HG03342 (cell line): ENCODE data around the gene RECK.
"Not testable (repeated sequence)": the region's sequence is repeated elsewhere in the genome, so short reads cannot be mapped to it uniquely, and the experiment has no call there.

Source experiments
- ATAC-seq: cut with Tn5 transposase; IDR thresholded peaks from one replicate; pipeline ENCODE4 v1.9.1; 2021; ENCODE audit warnings: mild to moderate bottlenecking, moderate library complexity; ENCODE audit not compliant: unreplicated experiment

The RECK gene

GRCh38 chr9:36063804-36064447, 27.2 kb downstream of the RECK start:
- no peak for ATAC-seq

- no peak for ATAC-seq
Observed at GRCh38 chr9:36064448-36065037, 27.8 kb downstream of the RECK start.

GRCh38 chr9:36074055-36074454, 37.3 kb downstream of the RECK start:
- ATAC-seq: no peak

GRCh38 chr9:36074870-36075532, 38.3 kb downstream of the RECK start:
- ATAC-seq: no peak

GRCh38 chr9:36078051-36078450, 41.3 kb downstream of the RECK start:
- ATAC-seq: no peak

- no peak for ATAC-seq
Observed at GRCh38 chr9:36080519-36080918, 43.8 kb downstream of the RECK start.

- no peak for ATAC-seq
Observed at GRCh38 chr9:36082931-36083330, 46.2 kb downstream of the RECK start.

- ATAC-seq: no peak
Observed at GRCh38 chr9:36086442-36086841, 49.7 kb downstream of the RECK start.

GRCh38 chr9:36087054-36087453, 50.3 kb downstream of the RECK start:
- not testable (repeated sequence) for ATAC-seq

- ATAC-seq: no peak
Observed at GRCh38 chr9:36088020-36088419, 51.3 kb downstream of the RECK start.

GRCh38 chr9:36091026-36091953, 54.6 kb downstream of the RECK start:
- ATAC-seq: no peak

GRCh38 chr9:36092014-36092413, 55.3 kb downstream of the RECK start:
- ATAC-seq: no peak

GRCh38 chr9:36092509-36093215, 55.9 kb downstream of the RECK start:
- ATAC-seq: peak; percentile 99

GRCh38 chr9:36093384-36093783, 56.7 kb downstream of the RECK start:
- no peak for ATAC-seq

- no peak for ATAC-seq
Observed at GRCh38 chr9:36099718-36100117, 63.0 kb downstream of the RECK start.

GRCh38 chr9:36100532-36100931, 63.8 kb downstream of the RECK start:
- ATAC-seq: no peak

GRCh38 chr9:36101916-36102741, 65.4 kb downstream of the RECK start:
- ATAC-seq: no peak

- peak; percentile 62 for ATAC-seq
Observed at GRCh38 chr9:36102742-36103495, 66.2 kb downstream of the RECK start.

- ATAC-seq: no peak
Observed at GRCh38 chr9:36109071-36109470, 72.4 kb downstream of the RECK start.
